ENCODE data around the gene CD300LF. TPM values are rescaled to one million over a fixed set of nuclear protein-coding genes. Genes with fewer than 3 reads are reported as not detected.

CD300LF gene
- total RNA-seq, 1 experiment from 2014 or later: not detected

- intact Hi-C loops (cut with micrococcal nuclease; ENCODE audit: unreplicated experiment): loop anchor here (1.0 kb wide), 1 partner anchor 79 kb away; no protein-coding TSS in a partner anchor
- no TSS peak for BruUV-seq (replicated peaks)
- H3K27me3 Mint-ChIP-seq (ENCODE audit: unreplicated experiment): peaks cover 51% of the 10 kb centered on the region
- H3K36me3 Mint-ChIP-seq (ENCODE audit: insufficient read depth, unreplicated experiment): no peaks in the 10 kb centered on the region
- peak; percentile 52 for DNase-seq
- no peaks in the 10 kb centered on the region for H3K9me3 Mint-ChIP-seq (ENCODE audit: low read depth, unreplicated experiment)
- H3K4me1 Mint-ChIP-seq (ENCODE audit: low read depth, unreplicated experiment): peaks cover 18% of the 10 kb centered on the region
- peak; percentile 38 for TF ChIP-seq CTCF (IDR thresholded peaks at IDR 0.05; ENCODE audit: unreplicated experiment)
- H3K27ac Mint-ChIP-seq (ENCODE audit: unreplicated experiment): no peak within 1 kb of the TSS
- peak within 1 kb of the TSS; percentile 44 for H3K4me3 Mint-ChIP-seq (ENCODE audit: low read depth, unreplicated experiment)
- CTCF ChIA-PET: interaction anchor here (0.7 to 4.0 kb wide), 11 partner anchors 12 to 374 kb away, joined by 3 to 102 read pairs (median 3); no protein-coding TSS in a partner anchor
Measured at GRCh38 chr17:74736513-74737298, 24.0 kb upstream of the CD300LF start, which contains the start of gene RAB37. RAB37 (plus strand) TSS chr17:74737256; CDS start chr17:74737273, 17 bp downstream.

DNA sequence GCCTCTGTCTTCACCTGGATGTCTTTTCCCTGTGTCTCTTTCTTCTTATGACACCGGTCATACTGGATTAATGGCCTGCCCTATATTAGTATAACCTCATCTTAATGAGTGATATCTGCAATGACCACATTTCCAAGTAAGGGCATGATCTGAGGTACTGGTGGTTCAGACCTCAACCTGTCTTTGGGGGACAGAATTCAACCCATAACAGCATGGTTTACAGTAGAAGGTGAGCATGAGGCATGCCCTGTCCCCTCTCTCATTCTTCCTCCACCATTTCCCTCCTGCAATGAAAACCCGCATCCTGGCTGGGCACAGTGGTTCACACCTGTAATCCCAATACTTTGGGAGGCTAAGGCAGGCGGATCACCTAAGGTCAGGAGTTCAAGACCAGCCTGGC lies 21.5 kb upstream of the CD300LF start:
- CTCF ChIA-PET: no interaction called here
- intact Hi-C loops (cut with micrococcal nuclease; ENCODE audit: unreplicated experiment): no loop called here
- no peak for TF ChIP-seq CTCF (IDR thresholded peaks at IDR 0.05; ENCODE audit: unreplicated experiment)
- Mint-ChIP-seq H3K4me1 (ENCODE audit: low read depth, unreplicated experiment) (peaks cover 14% of the 10 kb centered on the region), H3K27me3 (ENCODE audit: unreplicated experiment) (peaks cover 27% of the 10 kb centered on the region), H3K9me3 (ENCODE audit: low read depth, unreplicated experiment) (no peaks in the 10 kb centered on the region), H3K4me3 (ENCODE audit: low read depth, unreplicated experiment) (no peak overlapping the region), H3K36me3 (ENCODE audit: insufficient read depth, unreplicated experiment) (no peaks in the 10 kb centered on the region), H3K27ac (ENCODE audit: unreplicated experiment) (no peak overlapping the region)
- no TSS peak for BruUV-seq (replicated peaks)
- no peak for DNase-seq

DNA sequence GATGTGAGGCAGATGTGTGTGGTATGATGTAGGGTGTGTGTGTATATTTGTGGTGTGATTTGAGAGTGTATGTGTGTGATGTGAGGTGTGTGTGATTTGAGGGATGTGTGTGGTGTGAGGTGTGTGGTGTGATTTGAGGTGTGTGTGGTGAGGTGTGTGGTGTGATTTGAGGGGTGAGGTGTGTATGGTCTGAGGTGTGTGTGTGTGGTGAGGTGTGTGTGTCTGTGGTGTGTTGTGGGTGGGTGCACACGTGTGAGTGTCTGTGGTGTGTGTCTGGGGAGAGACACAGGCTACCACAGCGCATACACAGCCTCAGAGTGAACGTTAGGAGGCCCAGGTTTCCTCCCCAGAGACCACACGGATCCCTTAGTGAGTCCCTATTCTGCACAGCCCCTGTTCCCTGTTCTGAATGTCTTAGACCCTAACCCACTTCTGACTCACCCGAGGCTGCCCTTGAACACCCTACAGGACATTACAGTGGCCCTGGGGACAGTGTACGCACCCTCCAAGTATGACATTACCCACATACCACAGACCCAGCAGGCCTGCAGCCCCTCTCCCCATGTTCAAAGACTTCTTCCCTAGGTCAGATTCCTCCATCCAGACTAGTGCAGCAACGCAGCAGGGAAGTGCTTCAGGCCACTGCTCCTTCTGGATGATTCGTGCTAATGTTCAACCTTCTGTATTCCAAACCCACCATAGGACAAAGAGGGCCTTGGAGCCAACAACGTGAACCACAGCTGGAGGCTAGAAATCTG lies 20.8 kb upstream of the CD300LF start:
- no peaks in the 10 kb centered on the region for H3K36me3 Mint-ChIP-seq (ENCODE audit: insufficient read depth, unreplicated experiment)
- H3K4me3 Mint-ChIP-seq (ENCODE audit: low read depth, unreplicated experiment): no peak overlapping the region
- peaks cover 20% of the 10 kb centered on the region for H3K27me3 Mint-ChIP-seq (ENCODE audit: unreplicated experiment)
- H3K27ac Mint-ChIP-seq (ENCODE audit: unreplicated experiment): no peak overlapping the region
- no TSS peak for BruUV-seq (replicated peaks)
- TF ChIP-seq CTCF (IDR thresholded peaks at IDR 0.05; ENCODE audit: unreplicated experiment): no peak
- no peaks in the 10 kb centered on the region for H3K9me3 Mint-ChIP-seq (ENCODE audit: low read depth, unreplicated experiment)
- intact Hi-C loops (cut with micrococcal nuclease; ENCODE audit: unreplicated experiment): no loop called here
- DNase-seq: no peak
- CTCF ChIA-PET: no interaction called here
- H3K4me1 Mint-ChIP-seq (ENCODE audit: low read depth, unreplicated experiment): peaks cover 7% of the 10 kb centered on the region

- CTCF ChIA-PET: no interaction called here
- no peak overlapping the region for H3K4me3 Mint-ChIP-seq (ENCODE audit: low read depth, unreplicated experiment)
- no peaks in the 10 kb centered on the region for H3K36me3 Mint-ChIP-seq (ENCODE audit: insufficient read depth, unreplicated experiment)
- no peak for DNase-seq
- peaks cover 6% of the 10 kb centered on the region for H3K4me1 Mint-ChIP-seq (ENCODE audit: low read depth, unreplicated experiment)
- peaks cover 13% of the 10 kb centered on the region for H3K27me3 Mint-ChIP-seq (ENCODE audit: unreplicated experiment)
- H3K9me3 Mint-ChIP-seq (ENCODE audit: low read depth, unreplicated experiment): no peaks in the 10 kb centered on the region
- intact Hi-C loops (cut with micrococcal nuclease; ENCODE audit: unreplicated experiment): no loop called here
- no peak overlapping the region for H3K27ac Mint-ChIP-seq (ENCODE audit: unreplicated experiment)
- BruUV-seq (replicated peaks): no TSS peak
- no peak for TF ChIP-seq CTCF (IDR thresholded peaks at IDR 0.05; ENCODE audit: unreplicated experiment)
Measured at GRCh38 chr17:74732042-74732867, 19.5 kb upstream of the CD300LF start.
